Measurements from ENCODE around the gene MCC.

MCC gene

DNA sequence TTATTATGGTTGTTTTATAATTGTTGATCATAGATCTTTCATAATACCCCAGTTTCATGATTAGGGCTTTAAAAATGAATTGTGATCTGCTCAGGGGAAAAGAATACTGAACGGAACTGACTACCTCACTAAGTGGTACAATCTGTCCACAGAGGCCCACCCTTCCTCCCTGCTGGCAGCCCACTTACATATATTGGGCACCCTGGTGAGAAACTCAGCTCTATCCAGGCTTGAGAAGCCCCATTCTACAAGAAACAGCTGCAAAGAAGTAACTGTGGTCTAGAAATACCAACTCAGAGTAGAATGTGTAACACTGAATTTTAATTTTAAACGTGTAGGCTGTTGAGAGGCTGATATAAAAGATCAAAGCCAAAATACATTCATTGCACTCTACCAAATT, 100.4 kb downstream of the MCC start:
- H3K36me3 ChIP-seq (replicated peaks; ENCODE audit: insufficient read depth, low read length), result no peaks in the 10 kb centered on the region
- H3K9me2 ChIP-seq (replicated peaks; ENCODE audit: insufficient read depth, low read length), result no peaks in the 10 kb centered on the region
- H3K9me3 ChIP-seq (replicated peaks; ENCODE audit: insufficient read depth, low read length), result no peaks in the 10 kb centered on the region
- no peak overlapping the region for H2AFZ ChIP-seq (ENCODE audit: low read length)
- H4K20me1 ChIP-seq (ENCODE audit: insufficient read depth, low read length), result no peaks in the 10 kb centered on the region
- H3K79me2 ChIP-seq (ENCODE audit: low read length), result no peaks in the 10 kb centered on the region
- H3K27ac ChIP-seq (ENCODE audit: low read length), result no peak overlapping the region
- no peak overlapping the region for H3K9ac ChIP-seq (ENCODE audit: low read length)
- H3K4me3 ChIP-seq (ENCODE audit: low read length), result no peak overlapping the region
- DNase-seq, result no peak
- H3K4me2 ChIP-seq (ENCODE audit: low read depth, low read length), result no peak overlapping the region
- TF ChIP-seq, protein P1, sequence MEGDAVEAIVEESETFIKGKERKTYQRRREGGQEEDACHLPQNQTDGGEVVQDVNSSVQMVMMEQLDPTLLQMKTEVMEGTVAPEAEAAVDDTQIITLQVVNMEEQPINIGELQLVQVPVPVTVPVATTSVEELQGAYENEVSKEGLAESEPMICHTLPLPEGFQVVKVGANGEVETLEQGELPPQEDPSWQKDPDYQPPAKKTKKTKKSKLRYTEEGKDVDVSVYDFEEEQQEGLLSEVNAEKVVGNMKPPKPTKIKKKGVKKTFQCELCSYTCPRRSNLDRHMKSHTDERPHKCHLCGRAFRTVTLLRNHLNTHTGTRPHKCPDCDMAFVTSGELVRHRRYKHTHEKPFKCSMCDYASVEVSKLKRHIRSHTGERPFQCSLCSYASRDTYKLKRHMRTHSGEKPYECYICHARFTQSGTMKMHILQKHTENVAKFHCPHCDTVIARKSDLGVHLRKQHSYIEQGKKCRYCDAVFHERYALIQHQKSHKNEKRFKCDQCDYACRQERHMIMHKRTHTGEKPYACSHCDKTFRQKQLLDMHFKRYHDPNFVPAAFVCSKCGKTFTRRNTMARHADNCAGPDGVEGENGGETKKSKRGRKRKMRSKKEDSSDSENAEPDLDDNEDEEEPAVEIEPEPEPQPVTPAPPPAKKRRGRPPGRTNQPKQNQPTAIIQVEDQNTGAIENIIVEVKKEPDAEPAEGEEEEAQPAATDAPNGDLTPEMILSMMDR (IDR thresholded peaks at IDR 0.05; ENCODE audit: low read length), result no peak
- TF ChIP-seq EZH2 (optimal IDR thresholded peaks at IDR 0.05; ENCODE audit: low read depth, low read length), result no peak
- TF ChIP-seq EZH2phosphoT487 (IDR thresholded peaks at IDR 0.05; ENCODE audit: low read length), result no peak
- H3F3A ChIP-seq (ENCODE audit: insufficient read depth, low read length), result no peaks in the 10 kb centered on the region
- H3K4me1 ChIP-seq (ENCODE audit: low read length), result no peaks in the 10 kb centered on the region
- H3K27me3 ChIP-seq (replicated peaks; ENCODE audit: insufficient read depth, low read length), result no peaks in the 10 kb centered on the region

DNA sequence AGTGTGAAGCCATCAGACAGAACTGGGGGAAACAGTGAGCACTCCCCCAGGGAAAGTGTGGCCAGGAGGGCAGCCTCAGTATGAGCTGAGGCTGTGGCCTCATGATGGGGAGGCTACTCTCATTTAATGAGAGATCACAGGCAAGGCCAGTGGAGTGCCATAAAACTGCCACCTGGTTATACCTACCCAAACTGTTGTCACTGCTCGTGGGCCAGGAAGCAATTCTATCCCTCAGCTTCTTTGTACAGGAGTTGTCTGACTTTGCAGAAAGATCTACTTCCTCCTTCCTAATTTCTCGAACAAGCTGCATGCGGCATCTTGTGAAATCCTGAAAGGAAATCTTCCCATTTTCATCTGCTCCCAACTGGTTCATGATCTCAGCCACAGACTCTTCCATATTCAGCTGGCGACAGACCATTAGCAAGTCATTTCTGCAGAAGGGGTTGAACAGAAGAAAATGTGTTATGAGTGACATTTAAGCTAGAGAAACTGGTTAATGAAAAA, 103.4 kb downstream of the MCC start:
- H3K27me3 ChIP-seq (replicated peaks; ENCODE audit: insufficient read depth, low read length), result no peaks in the 10 kb centered on the region
- H3K36me3 ChIP-seq (replicated peaks; ENCODE audit: insufficient read depth, low read length), result no peaks in the 10 kb centered on the region
- H3K9me2 ChIP-seq (replicated peaks; ENCODE audit: insufficient read depth, low read length), result no peaks in the 10 kb centered on the region
- H3K9ac ChIP-seq (ENCODE audit: low read length), result no peak overlapping the region
- no peaks in the 10 kb centered on the region for H3K79me2 ChIP-seq (ENCODE audit: low read length)
- H3K27ac ChIP-seq (ENCODE audit: low read length), result no peak overlapping the region
- H3F3A ChIP-seq (ENCODE audit: insufficient read depth, low read length), result no peaks in the 10 kb centered on the region
- no peak for TF ChIP-seq EZH2phosphoT487 (IDR thresholded peaks at IDR 0.05; ENCODE audit: low read length)
- TF ChIP-seq, protein P1 (IDR thresholded peaks at IDR 0.05; ENCODE audit: low read length), result no peak
- no peak for TF ChIP-seq EZH2 (optimal IDR thresholded peaks at IDR 0.05; ENCODE audit: low read depth, low read length)
- no peak overlapping the region for H3K4me2 ChIP-seq (ENCODE audit: low read depth, low read length)
- H3K4me1 ChIP-seq (ENCODE audit: low read length), result no peaks in the 10 kb centered on the region
- H3K4me3 ChIP-seq (ENCODE audit: low read length), result no peak overlapping the region
- no peaks in the 10 kb centered on the region for H3K9me3 ChIP-seq (replicated peaks; ENCODE audit: insufficient read depth, low read length)
- DNase-seq, result no peak
- H2AFZ ChIP-seq (ENCODE audit: low read length), result no peak overlapping the region
- no peaks in the 10 kb centered on the region for H4K20me1 ChIP-seq (ENCODE audit: insufficient read depth, low read length)

DNA sequence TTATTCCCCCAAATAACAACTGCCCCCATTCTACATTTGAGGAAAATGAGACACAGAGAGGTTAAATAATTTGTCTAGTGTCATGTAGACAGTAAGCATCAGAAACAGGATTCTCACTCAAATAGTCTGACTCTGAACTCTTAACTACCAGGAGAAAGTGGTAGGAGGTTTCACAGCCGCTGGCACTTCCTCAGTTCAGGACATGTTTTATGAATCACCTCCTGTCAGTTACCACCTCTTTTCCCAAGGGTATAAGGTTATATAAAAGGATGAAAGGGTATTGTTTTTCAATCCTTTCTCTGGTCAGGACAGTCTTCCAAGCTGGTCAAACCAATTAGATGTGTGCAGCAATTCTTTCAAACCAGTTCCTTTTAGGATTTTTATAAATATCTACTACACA, 105.5 kb downstream of the MCC start:
- Histone ChIP-seq H3K9me3 (replicated peaks; ENCODE audit: insufficient read depth, low read length) (no peaks in the 10 kb centered on the region), H3K36me3 (replicated peaks; ENCODE audit: insufficient read depth, low read length) (no peaks in the 10 kb centered on the region), H3K4me1 (ENCODE audit: low read length) (peaks cover 15% of the 10 kb centered on the region), H3K9ac (ENCODE audit: low read length) (no peak overlapping the region), H3K4me2 (ENCODE audit: low read depth, low read length) (no peak overlapping the region), H4K20me1 (ENCODE audit: insufficient read depth, low read length) (no peaks in the 10 kb centered on the region), H3K27ac (ENCODE audit: low read length) (no peak overlapping the region), H3K27me3 (replicated peaks; ENCODE audit: insufficient read depth, low read length) (no peaks in the 10 kb centered on the region), H3F3A (ENCODE audit: insufficient read depth, low read length) (peaks cover 9% of the 10 kb centered on the region), H3K4me3 (ENCODE audit: low read length) (no peak overlapping the region), H3K9me2 (replicated peaks; ENCODE audit: insufficient read depth, low read length) (no peaks in the 10 kb centered on the region), H2AFZ (ENCODE audit: low read length) (no peak overlapping the region), H3K79me2 (ENCODE audit: low read length) (no peaks in the 10 kb centered on the region)
- no peak for TF ChIP-seq EZH2phosphoT487 (IDR thresholded peaks at IDR 0.05; ENCODE audit: low read length)
- TF ChIP-seq, protein P1 (IDR thresholded peaks at IDR 0.05; ENCODE audit: low read length), result no peak
- TF ChIP-seq EZH2 (optimal IDR thresholded peaks at IDR 0.05; ENCODE audit: low read depth, low read length), result no peak
- no peak for DNase-seq

Measured in MM.1S (cell line).